LNCaP clone FGC (cell line): ENCODE measurements around the gene STN1.

ENCODE experiments used
- DNase-seq: peaks from one replicate; pipeline ENCODE4 v3.0.0-alpha.2; 2011; ENCODE audit warnings: low read depth
- H3K4me3 ChIP-seq: 2 replicates; pipeline ENCODE4 v1.5.1; 2011; ENCODE audit warnings: mild to moderate bottlenecking, low read depth, low read length, control low read depth
- CTCF ChIP-seq: IDR thresholded peaks from 2 replicates; pipeline ENCODE4 v1.5.1; 2012; ENCODE audit warnings: mild to moderate bottlenecking; ENCODE audit not compliant: control insufficient read depth, insufficient read depth; ENCODE audit errors: extremely low read depth

Gene STN1

DNA sequence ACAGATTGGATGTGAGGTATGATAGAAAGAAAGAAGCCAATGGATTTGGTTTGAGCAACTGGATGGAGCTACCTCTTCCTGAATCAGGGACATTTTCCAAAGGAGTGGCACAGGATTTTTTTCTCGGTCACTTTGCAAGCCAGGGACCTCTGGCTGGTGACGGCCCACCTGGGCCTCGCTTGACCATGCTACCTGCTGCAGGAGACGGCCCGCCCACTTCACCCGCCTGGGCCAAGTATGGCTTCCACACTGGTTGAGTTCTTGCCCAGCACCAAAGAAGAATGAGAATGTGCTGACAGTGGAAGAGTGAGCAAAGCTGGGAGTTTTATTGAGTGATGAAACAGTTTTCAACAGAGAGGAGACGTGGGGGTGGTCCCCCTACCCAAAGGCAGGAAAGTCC, 38.2 kb downstream of the STN1 start:
- H3K4me3 ChIP-seq = no peak overlapping the region
- TF ChIP-seq CTCF = no peak
- DNase-seq = no peak

DNA sequence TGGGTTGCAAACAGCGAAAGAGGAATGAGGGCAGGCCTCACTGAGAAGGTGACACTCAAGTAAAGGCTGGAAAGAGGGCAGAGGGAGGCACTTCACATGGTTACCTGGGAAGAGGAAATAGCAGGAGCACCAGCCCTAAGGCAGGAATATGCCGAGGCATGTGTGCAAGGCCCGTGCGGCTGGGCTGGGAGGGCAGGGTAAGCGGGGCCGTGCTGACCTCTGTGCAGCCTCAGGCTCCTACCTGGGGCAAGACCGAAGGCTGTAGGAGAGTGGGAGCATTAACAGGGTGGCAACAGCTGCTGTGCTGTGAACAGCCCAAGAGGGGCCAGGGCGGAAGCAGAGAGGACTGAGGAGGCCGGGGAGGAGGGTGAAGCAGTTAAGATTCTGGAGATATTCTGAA, 38.6 kb downstream of the STN1 start:
- TF ChIP-seq CTCF = no peak
- no peak for DNase-seq
- H3K4me3 ChIP-seq = no peak overlapping the region

DNA sequence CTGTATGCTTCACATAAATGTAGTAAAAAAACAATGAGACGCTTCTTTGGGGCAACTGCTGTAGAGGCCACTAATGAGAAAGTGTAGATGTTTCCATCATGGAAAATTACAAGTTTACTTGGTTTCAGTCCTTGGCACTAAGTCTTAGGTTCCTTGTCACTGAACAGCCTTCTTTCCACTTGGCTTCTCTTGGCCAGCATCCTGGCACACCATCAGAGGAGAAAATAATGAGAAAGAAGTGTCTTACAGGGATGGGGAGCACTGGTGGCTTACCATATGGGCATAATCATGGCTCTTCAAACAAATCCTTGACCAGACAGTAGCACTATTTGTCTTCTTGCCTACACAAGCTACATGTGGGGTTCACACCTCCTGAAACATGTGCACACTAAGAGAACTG, 40.1 kb downstream of the STN1 start:
- no peak for DNase-seq
- TF ChIP-seq CTCF = no peak

GRCh38 chr10:103876155-103876554, 41.8 kb downstream of the STN1 start:
- H3K4me3 ChIP-seq = no peak overlapping the region
- no peak for TF ChIP-seq CTCF
- no peak for DNase-seq

More for the DNA sequence above, 40.1 kb downstream of the STN1 start:
- H3K4me3 ChIP-seq = no peak overlapping the region

GRCh38 chr10:103874730-103875129, 43.3 kb downstream of the STN1 start:
- no peak for TF ChIP-seq CTCF
- no peak overlapping the region for H3K4me3 ChIP-seq
- no peak for DNase-seq

GRCh38 chr10:103872137-103872931, 45.6 kb downstream of the STN1 start:
- no peak for TF ChIP-seq CTCF
- no peak for DNase-seq
- H3K4me3 ChIP-seq = no peak overlapping the region

DNA sequence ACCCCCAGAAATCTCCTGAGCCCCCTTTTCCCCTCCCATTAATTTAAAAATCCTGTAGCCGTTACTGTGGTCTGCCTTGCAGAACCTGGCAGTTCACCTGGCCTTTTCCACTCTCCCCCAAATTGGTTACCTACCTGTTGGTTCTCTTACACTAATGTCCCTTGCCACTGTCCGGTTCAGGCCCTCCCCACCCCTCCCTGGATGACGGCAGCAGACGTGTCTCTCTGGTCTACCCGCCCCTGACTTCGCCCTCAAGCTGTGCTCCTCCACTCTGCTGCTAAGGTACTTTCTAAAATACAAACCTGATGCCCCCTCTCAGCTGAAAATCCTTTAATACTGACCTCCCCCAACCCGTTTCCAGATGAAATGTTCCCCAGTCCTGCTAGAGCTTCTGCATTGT, 47.0 kb downstream of the STN1 start:
- DNase-seq = no peak
- no peak for TF ChIP-seq CTCF
- H3K4me3 ChIP-seq = no peak overlapping the region
